Skin epidermis (tissue), 12 donors: ENCODE results near the gene SLC28A1.

Experiments
- H3K27ac ChIP-seq, 21 experiments: fragments of 200-600 bp; sonication (generic) in 11 of 21; one replicate each; pipeline ENCODE4 v1.5.0; 2020; ENCODE audit warnings: mild to moderate bottlenecking in 3 of 21, inconsistent platforms in 2 of 21, moderate library complexity in 2 of 21
- H3K4me3 ChIP-seq, 7 experiments: fragments of 200-600 bp; sonication (generic) in 2 of 7; one replicate each; pipeline ENCODE4 v1.5.0; 2020; ENCODE audit warnings: inconsistent platforms in 2 of 7, mild to moderate bottlenecking in 2 of 7, moderate library complexity in 1 of 7

SLC28A1 gene

GRCh38 chr15:84926491-84927230 lies 42.2 kb downstream of the SLC28A1 start:
- Histone ChIP-seq H3K27ac (no peak overlapping the region), H3K4me3 (no peak overlapping the region)

- no peak overlapping the region for H3K4me3 ChIP-seq
- no peak overlapping the region for H3K27ac ChIP-seq
These were observed 44.3 kb downstream of the SLC28A1 start for GRCh38 chr15:84928843-84929168.

- Histone ChIP-seq H3K27ac (no peak overlapping the region), H3K4me3 (no peak overlapping the region)
These were observed 45.5 kb downstream of the SLC28A1 start for GRCh38 chr15:84929795-84930603.

GRCh38 chr15:84934942-84935729 lies 50.7 kb downstream of the SLC28A1 start:
- Histone ChIP-seq H3K4me3 (no peak overlapping the region), H3K27ac (no peak overlapping the region)

- Histone ChIP-seq H3K4me3 (no peak overlapping the region), H3K27ac (no peak overlapping the region)
These were observed 52.7 kb downstream of the SLC28A1 start for GRCh38 chr15:84937144-84937543.

GRCh38 chr15:84938726-84939125 lies 54.3 kb downstream of the SLC28A1 start:
- Histone ChIP-seq H3K27ac (no peak overlapping the region), H3K4me3 (no peak overlapping the region)

GRCh38 chr15:84940399-84940798 lies 55.9 kb downstream of the SLC28A1 start:
- H3K4me3 ChIP-seq, result no peak overlapping the region
- no peak overlapping the region for H3K27ac ChIP-seq

- no peak overlapping the region for H3K27ac ChIP-seq
- no peak overlapping the region for H3K4me3 ChIP-seq
These were observed 58.0 kb downstream of the SLC28A1 start for GRCh38 chr15:84942456-84942855.

GRCh38 chr15:84944311-84944710 lies 59.8 kb downstream of the SLC28A1 start:
- no peak overlapping the region for H3K4me3 ChIP-seq
- H3K27ac ChIP-seq, result no peak overlapping the region

GRCh38 chr15:84944861-84945260 lies 60.4 kb downstream of the SLC28A1 start:
- Histone ChIP-seq H3K27ac (no peak overlapping the region), H3K4me3 (no peak overlapping the region)

- H3K4me3 ChIP-seq, result no peak overlapping the region
- H3K27ac ChIP-seq, result no peak overlapping the region
These were observed 62.5 kb downstream of the SLC28A1 start for GRCh38 chr15:84946772-84947489.

- H3K27ac ChIP-seq, result peak overlapping the region in 9 of 21 experiments; percentile 6 to 69 (median 42)
- H3K4me3 ChIP-seq, result no peak overlapping the region
These were observed 63.7 kb downstream of the SLC28A1 start for GRCh38 chr15:84947947-84948830.

- Histone ChIP-seq H3K27ac (peak overlapping the region in 8 of 21 experiments; percentile 6 to 69 (median 32)), H3K4me3 (no peak overlapping the region)
These were observed 64.6 kb downstream of the SLC28A1 start for GRCh38 chr15:84949043-84949442.

- no peak overlapping the region for H3K27ac ChIP-seq
- no peak overlapping the region for H3K4me3 ChIP-seq
These were observed 65.5 kb downstream of the SLC28A1 start for GRCh38 chr15:84949845-84950569.

- no peak overlapping the region for H3K4me3 ChIP-seq
- no peak overlapping the region for H3K27ac ChIP-seq
These were observed 66.2 kb downstream of the SLC28A1 start for GRCh38 chr15:84950570-84951111.

- Histone ChIP-seq H3K27ac (no peak overlapping the region), H3K4me3 (no peak overlapping the region)
These were observed 67.3 kb downstream of the SLC28A1 start for GRCh38 chr15:84951736-84952135.

- Histone ChIP-seq H3K4me3 (no peak overlapping the region), H3K27ac (no peak overlapping the region)
These were observed 68.7 kb downstream of the SLC28A1 start for GRCh38 chr15:84953136-84953535.

- Histone ChIP-seq H3K4me3 (no peak overlapping the region), H3K27ac (no peak overlapping the region)
These were observed 69.3 kb downstream of the SLC28A1 start for GRCh38 chr15:84953726-84954125.
